DND-41 (cell line): ENCODE measurements around the gene TACC3.

ENCODE experiments used
- ATAC-seq: fragments of 200-7000 bp; cut with Tn5 transposase; 3 replicates; pipeline ENCODE4 v1.9.1; 2021; ENCODE audit warnings: low read depth; ENCODE audit not compliant: insufficient read depth
- DNase-seq: peaks from one replicate; pipeline ENCODE4 v3.0.0-alpha.2; 2020
- H2AFZ ChIP-seq: 2 replicates; pipeline ENCODE4 v1.6.0; 2012; ENCODE audit warnings: low read depth, low read length
- H3K27ac ChIP-seq: 2 replicates; pipeline ENCODE4 v1.5.1; 2012; ENCODE audit warnings: low read length, inconsistent platforms
- H3K27me3 ChIP-seq: fragments of 200-600 bp; sonication (generic); 2 replicates; pipeline ENCODE4 v1.6.0; 2012; ENCODE audit warnings: low read length, mild to moderate bottlenecking, inconsistent platforms; ENCODE audit not compliant: insufficient read depth, poor library complexity
- H3K36me3 ChIP-seq: 2 replicates; pipeline ENCODE4 v1.5.1; 2012; ENCODE audit warnings: low read length, inconsistent platforms; ENCODE audit not compliant: insufficient read depth
- H3K4me1 ChIP-seq: 2 replicates; pipeline ENCODE4 v1.5.1; 2012; ENCODE audit warnings: mild to moderate bottlenecking, low read length; ENCODE audit not compliant: insufficient read depth
- H3K4me2 ChIP-seq: 2 replicates; pipeline ENCODE4 v1.6.0; 2012; ENCODE audit warnings: mild to moderate bottlenecking, moderate library complexity, low read length, inconsistent platforms; ENCODE audit not compliant: insufficient read depth
- H3K4me3 ChIP-seq, 2 experiments: fragments of 200-600 bp in 1 of 2; shearing (Covaris generic) in 1 of 2; 2 replicates each; pipeline ENCODE4 v1.5.1; 2012 to 2016; ENCODE audit warnings: inconsistent platforms in 2 of 2, low read length in 2 of 2, mild to moderate bottlenecking in 2 of 2, low read depth in 1 of 2, moderate library complexity in 1 of 2
- H3K79me2 ChIP-seq: 2 replicates; pipeline ENCODE4 v1.6.0; 2012; ENCODE audit warnings: low read length, inconsistent platforms; ENCODE audit not compliant: insufficient read depth
- H3K9ac ChIP-seq: 2 replicates; pipeline ENCODE4 v1.6.0; 2012; ENCODE audit warnings: low read depth, mild to moderate bottlenecking, inconsistent platforms, low read length, moderate library complexity
- H3K9me3 ChIP-seq: 2 replicates; pipeline ENCODE4 v1.5.1; 2012; ENCODE audit warnings: low read length, moderate library complexity, mild to moderate bottlenecking, inconsistent platforms; ENCODE audit not compliant: insufficient read depth, severe bottlenecking
- H4K20me1 ChIP-seq: 2 replicates; pipeline ENCODE4 v1.6.0; 2012; ENCODE audit warnings: low read length; ENCODE audit not compliant: insufficient read depth
- EZH2 ChIP-seq: IDR thresholded peaks from 3 replicates; pipeline ENCODE4 v1.6.1; 2012; ENCODE audit warnings: borderline replicate concordance, low read depth, mild to moderate bottlenecking, moderate library complexity, low read length, inconsistent platforms; ENCODE audit not compliant: severe bottlenecking
- TF ChIP-seq, protein P1 (sequence below): IDR thresholded peaks from 2 replicates; pipeline ENCODE4 v1.5.1; 2012; ENCODE audit warnings: borderline replicate concordance, low read length, moderate library complexity, mild to moderate bottlenecking; ENCODE audit not compliant: poor library complexity, severe bottlenecking; ENCODE audit errors: extremely low read depth

The TACC3 gene

GRCh38 chr4:1766106-1767060 lies 45.1 kb downstream of the TACC3 start:
- TF ChIP-seq EZH2, result no peak
- Histone ChIP-seq H3K79me2 (no peaks in the 10 kb centered on the region), H3K27ac (no peak overlapping the region), H3K4me1 (no peaks in the 10 kb centered on the region), H3K9ac (no peak overlapping the region), H2AFZ (no peak overlapping the region), H3K27me3 (no peaks in the 10 kb centered on the region), H3K4me2 (no peak overlapping the region), H3K36me3 (no peaks in the 10 kb centered on the region), H3K4me3 (no peak overlapping the region), H3K9me3 (no peaks in the 10 kb centered on the region), H4K20me1 (peaks cover 3% of the 10 kb centered on the region; the same call in 1 of the 2 replicates)
- DNase-seq (no peak), ATAC-seq (0 out of 3 replicates have a peak, but pooled peaks have one; percentile 11)

DNA sequence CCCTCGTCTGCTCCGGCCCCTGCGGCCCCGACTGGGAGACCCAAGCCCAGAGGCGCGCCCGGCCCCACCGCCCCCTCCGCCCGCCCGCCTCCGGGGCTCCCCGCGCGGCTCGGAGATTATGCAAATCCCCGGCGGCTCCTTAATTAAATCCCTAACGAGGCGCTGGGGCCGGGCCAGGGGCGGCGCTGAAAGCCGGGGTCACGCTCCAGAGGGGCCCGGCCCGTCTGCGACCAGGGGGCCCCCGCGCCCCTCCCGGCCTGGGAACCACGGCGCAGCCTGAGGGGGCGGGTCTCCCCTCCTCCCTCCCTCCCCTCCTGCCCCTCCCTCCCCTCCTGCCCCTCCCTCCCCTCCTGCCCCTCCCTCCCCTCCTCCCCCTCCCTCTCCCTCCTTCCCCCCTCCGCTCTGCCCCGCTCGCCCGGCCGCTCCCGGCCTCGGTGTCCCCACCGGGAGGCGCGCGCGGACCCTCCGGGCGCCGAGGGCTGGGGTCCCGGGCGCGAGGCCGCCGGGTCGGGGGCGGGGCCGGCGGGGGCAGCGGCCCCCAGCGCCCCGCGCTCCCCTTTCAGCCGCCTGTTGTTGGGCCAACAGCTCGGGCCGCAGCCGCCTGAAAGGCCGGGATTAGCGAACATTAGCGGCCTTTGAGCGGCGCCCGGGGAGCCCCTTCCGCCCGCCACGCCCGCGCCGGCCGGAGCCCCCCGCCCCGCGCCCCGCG lies 45.9 kb downstream of the TACC3 start:
- H3K4me1 ChIP-seq, result no peaks in the 10 kb centered on the region
- H3K4me3 ChIP-seq, result no peak overlapping the region
- TF ChIP-seq, protein P1, sequence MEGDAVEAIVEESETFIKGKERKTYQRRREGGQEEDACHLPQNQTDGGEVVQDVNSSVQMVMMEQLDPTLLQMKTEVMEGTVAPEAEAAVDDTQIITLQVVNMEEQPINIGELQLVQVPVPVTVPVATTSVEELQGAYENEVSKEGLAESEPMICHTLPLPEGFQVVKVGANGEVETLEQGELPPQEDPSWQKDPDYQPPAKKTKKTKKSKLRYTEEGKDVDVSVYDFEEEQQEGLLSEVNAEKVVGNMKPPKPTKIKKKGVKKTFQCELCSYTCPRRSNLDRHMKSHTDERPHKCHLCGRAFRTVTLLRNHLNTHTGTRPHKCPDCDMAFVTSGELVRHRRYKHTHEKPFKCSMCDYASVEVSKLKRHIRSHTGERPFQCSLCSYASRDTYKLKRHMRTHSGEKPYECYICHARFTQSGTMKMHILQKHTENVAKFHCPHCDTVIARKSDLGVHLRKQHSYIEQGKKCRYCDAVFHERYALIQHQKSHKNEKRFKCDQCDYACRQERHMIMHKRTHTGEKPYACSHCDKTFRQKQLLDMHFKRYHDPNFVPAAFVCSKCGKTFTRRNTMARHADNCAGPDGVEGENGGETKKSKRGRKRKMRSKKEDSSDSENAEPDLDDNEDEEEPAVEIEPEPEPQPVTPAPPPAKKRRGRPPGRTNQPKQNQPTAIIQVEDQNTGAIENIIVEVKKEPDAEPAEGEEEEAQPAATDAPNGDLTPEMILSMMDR, result no peak
- TF ChIP-seq EZH2, result no peak
- no peaks in the 10 kb centered on the region; the same call in 1 of the 2 replicates for H4K20me1 ChIP-seq
- DNase-seq, result no peak
- no peak overlapping the region for H2AFZ ChIP-seq
- H3K9me3 ChIP-seq, result no peaks in the 10 kb centered on the region
- no peaks in the 10 kb centered on the region for H3K27me3 ChIP-seq
- H3K9ac ChIP-seq, result no peak overlapping the region
- no peaks in the 10 kb centered on the region for H3K79me2 ChIP-seq
- ATAC-seq, result no peak
- no peak overlapping the region for H3K27ac ChIP-seq
- H3K36me3 ChIP-seq, result no peaks in the 10 kb centered on the region
- H3K4me2 ChIP-seq, result no peak overlapping the region

- H3K9me3 ChIP-seq, result no peaks in the 10 kb centered on the region
- no peak for ATAC-seq
- DNase-seq, result no peak
These were observed 46.5 kb downstream of the TACC3 start for GRCh38 chr4:1767770-1768366.

More at GRCh38 chr4:1767770-1768366, 46.5 kb downstream of the TACC3 start:
- no peaks in the 10 kb centered on the region; the same call in 1 of the 2 replicates for H4K20me1 ChIP-seq
- H3K27ac ChIP-seq, result no peak overlapping the region
- H3K36me3 ChIP-seq, result no peaks in the 10 kb centered on the region
- H3K4me2 ChIP-seq, result no peak overlapping the region
- no peaks in the 10 kb centered on the region for H3K79me2 ChIP-seq
- no peak overlapping the region for H3K4me3 ChIP-seq
- TF ChIP-seq EZH2, result no peak
- TF ChIP-seq, protein P1, result peak; percentile 9
- H3K4me1 ChIP-seq, result no peaks in the 10 kb centered on the region
- H2AFZ ChIP-seq, result no peak overlapping the region
- no peaks in the 10 kb centered on the region for H3K27me3 ChIP-seq
- no peak overlapping the region for H3K9ac ChIP-seq
